Stimulated activated effector memory CD8-positive, alpha-beta T cell treated with anti-CD3 and anti-CD28 coated beads, Interleukin-12 subunit alpha, Interleukin-12 subunit beta, amount 100 ng/mL, for 72 hours (primary cell): ENCODE data around the gene RWDD2A.
"Not testable (repeated sequence)": the region's sequence is repeated elsewhere in the genome, so short reads cannot be mapped to it uniquely, and the experiment has no call there.

Experiments used
- ATAC-seq: fragments of 150-1000 bp; cut with Tn5 transposase; 2 replicates; pipeline ENCODE4 v1.10.0; 2021
- DNase-seq, 2 donors: peaks; one replicate each; pipeline ENCODE4 v3.0.0; 2021 to 2022; ENCODE audit warnings: low spot score in 2 of 2
- H3K27ac Mint-ChIP-seq: one replicate; pipeline ENCODE4 v1.8.0; 2022; ENCODE audit warnings: mild to moderate bottlenecking, mixed read lengths
- H3K36me3 Mint-ChIP-seq: one replicate; pipeline ENCODE4 v1.8.0; 2022; ENCODE audit warnings: mild to moderate bottlenecking, mixed read lengths
- H3K4me1 Mint-ChIP-seq: one replicate; pipeline ENCODE4 v1.8.0; 2022; ENCODE audit warnings: mixed read lengths
- H3K4me3 Mint-ChIP-seq: one replicate; pipeline ENCODE4 v1.8.0; 2022; ENCODE audit warnings: mild to moderate bottlenecking, mixed read lengths
- H3K9me3 Mint-ChIP-seq: one replicate; pipeline ENCODE4 v1.8.0; 2022; ENCODE audit warnings: mixed read lengths

The RWDD2A gene

DNA sequence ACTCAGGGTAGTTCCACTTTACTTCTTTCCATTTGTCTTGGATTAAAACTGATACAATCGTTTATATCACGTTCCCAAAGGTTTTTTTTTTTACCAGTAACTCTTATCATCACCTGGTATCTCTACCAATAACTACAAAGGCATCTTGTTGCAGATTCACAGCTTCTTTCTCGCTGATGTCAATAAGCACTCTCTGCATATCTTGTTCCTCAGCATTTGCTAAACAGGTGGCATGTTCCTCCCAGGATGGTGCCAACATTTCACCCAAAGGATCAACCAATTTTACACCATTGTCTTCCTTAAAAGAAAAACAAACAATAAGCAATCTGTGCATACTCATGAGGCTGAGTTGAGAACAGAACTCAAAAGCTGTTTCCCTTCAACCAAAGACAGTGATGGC, 4.7 kb upstream of the RWDD2A start:
- H3K27ac Mint-ChIP-seq, result no peak overlapping the region
- no peak for ATAC-seq
- H3K9me3 Mint-ChIP-seq, result no peaks in the 10 kb centered on the region
- no peak for DNase-seq
- no peak overlapping the region for H3K4me3 Mint-ChIP-seq
- peaks cover 12% of the 10 kb centered on the region for H3K4me1 Mint-ChIP-seq
- H3K36me3 Mint-ChIP-seq, result peaks cover 85% of the 10 kb centered on the region

DNA sequence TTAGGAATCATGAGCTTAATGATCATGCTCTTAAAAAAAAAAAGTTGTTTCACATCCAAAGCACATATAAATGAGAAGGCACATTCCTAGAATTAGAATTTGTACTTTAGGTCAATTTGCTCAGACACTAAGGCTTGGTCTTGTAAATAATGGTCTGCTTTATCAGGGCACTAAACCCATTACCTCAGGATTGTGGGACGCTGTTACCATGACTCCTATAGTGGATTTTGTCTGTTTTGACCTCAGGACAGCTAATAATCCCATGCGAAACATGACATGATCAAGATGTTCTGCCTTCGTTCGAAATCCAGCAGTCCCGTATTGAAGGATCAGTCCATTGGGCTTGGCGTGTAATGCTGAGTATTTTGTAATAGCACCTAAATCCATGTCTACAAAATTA, 2.5 kb upstream of the RWDD2A start:
- no peaks in the 10 kb centered on the region for H3K9me3 Mint-ChIP-seq

DNA sequence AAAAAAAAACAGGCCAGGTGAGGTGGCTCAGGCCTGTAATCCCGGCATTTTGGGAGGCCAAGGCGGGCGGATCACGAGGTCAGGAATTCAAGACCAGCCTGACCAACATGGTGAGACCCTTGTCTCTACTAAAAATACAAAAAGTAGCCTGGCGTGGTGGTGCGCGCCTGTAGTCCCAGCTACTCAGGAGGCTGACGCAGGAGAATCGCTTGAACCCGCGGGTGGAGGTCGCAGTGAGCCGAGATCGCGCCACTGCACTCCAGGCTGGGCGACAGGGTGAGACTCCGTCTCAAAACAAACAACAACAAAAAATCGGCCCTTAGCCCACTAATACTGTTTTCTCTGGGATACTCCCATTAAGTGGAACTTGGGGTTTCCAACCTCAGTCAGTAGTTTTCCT, 1.2 kb upstream of the RWDD2A start:
- H3K4me1 Mint-ChIP-seq, result peaks cover 21% of the 10 kb centered on the region
- not testable (repeated sequence) for ATAC-seq, H3K9me3 Mint-ChIP-seq, DNase-seq
- peak overlapping the region; percentile 96 for H3K4me3 Mint-ChIP-seq
- peak overlapping the region; percentile 97 for H3K27ac Mint-ChIP-seq
- H3K36me3 Mint-ChIP-seq, result peaks cover 51% of the 10 kb centered on the region

More for the DNA sequence above, 2.5 kb upstream of the RWDD2A start:
- ATAC-seq (no peak), DNase-seq (no peak)
- Mint-ChIP-seq H3K4me3 (no peak overlapping the region), H3K36me3 (peaks cover 64% of the 10 kb centered on the region), H3K4me1 (peaks cover 22% of the 10 kb centered on the region), H3K27ac (no peak overlapping the region)

DNA sequence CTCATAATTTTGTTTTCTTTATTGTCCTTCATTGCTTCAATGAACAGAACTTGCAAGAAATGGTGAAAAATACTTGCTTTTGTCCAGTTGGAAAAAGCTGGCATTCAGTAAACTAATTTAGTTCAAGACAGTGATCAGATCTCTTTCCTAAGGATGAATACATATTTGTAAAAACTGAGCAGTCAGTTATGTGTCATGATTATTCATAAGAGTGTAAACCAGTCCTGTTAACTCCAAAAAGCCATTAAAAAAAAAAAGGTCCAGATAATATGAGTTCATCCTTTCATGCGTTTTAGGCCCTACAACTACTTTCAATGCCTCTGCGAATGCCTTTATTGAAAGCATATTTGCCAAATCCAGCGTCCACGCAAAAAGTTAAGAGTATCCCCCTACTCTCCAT, 701 bp upstream of the RWDD2A start:
- DNase-seq (no peak), ATAC-seq (peak; percentile 58)
- Mint-ChIP-seq H3K36me3 (peaks cover 46% of the 10 kb centered on the region), H3K9me3 (no peaks in the 10 kb centered on the region), H3K4me3 (peak overlapping the region; percentile 96), H3K4me1 (peaks cover 21% of the 10 kb centered on the region), H3K27ac (peak overlapping the region; percentile 97)

DNA sequence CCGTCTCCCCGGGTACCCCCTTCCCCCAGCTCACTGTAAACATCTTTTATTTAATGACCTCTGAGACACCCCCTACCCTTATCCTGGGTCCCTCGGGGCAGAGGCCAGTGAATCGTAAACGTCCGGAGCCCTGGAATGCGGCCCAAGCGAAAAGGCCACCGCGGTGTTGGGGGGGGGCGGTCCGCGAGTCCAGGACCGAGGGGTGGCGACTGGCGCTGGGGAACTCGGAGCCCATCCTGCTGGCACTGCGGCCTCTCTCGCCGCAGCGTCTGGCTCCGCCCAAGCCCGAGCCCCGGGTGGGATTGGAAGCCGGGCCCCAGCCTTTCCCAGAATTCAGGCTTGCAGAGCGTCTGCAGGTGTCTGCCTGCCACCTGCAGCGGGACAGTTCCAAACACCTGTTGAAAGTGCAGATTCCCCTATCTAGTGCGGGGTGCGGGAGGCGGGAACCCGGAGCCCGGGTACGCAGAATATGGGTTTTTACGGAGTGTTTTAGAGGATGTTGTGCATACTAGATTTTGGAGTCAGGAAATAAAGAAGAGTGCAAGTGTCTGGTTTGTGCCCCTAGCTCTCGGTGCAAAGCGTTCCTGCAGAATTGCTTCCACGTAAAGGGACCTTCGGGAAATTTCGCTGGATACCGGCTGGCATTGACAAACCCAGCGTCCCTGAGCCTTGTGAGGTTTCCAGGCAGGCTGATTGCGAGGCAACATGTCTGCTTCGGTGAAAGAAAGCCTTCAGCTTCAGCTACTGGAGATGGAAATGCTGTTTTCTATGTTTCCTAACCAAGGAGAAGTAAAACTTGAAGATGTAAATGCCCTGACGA, 800 bp downstream of the RWDD2A start:
- peaks cover 31% of the 10 kb centered on the region for H3K36me3 Mint-ChIP-seq
- H3K27ac Mint-ChIP-seq, result no peak overlapping the region
- H3K9me3 Mint-ChIP-seq, result no peaks in the 10 kb centered on the region
- H3K4me3 Mint-ChIP-seq, result peak overlapping the region; percentile 96
- H3K4me1 Mint-ChIP-seq, result peaks cover 21% of the 10 kb centered on the region
- DNase-seq (peak; percentile 8 to 58), ATAC-seq (peak; percentile 17)

DNA sequence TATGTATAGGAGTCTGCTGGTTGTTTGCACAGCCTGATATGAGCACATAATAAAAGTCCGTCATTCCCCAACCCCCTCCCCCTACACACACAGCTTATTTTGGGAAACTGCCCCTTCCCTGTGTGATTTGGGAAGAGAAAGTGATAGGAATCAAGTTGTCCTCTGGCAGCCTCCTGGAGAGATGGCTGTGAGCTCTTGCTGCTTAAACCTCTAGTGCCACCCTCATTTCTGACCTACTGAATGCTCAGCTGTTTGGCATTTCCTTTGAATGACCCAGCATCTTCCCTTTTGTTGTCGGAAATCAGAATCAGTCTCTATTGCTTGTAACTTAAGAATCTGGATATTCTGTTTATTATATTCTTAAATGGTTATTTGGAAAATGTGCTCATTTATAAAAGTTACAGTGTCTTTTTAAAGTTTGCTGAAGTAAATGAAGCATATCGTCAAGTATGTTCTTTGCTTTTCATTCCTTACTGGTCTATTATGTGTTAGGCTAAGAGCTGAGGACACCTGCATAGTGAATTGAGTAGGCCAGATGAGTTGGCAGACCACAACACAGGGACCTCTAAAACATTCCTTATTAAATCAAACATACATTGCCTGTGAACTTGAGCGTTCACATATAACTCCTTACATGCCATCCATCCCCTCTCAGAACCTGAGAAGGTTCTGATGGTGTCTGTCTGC, 5.5 kb downstream of the RWDD2A start:
- no peak for ATAC-seq
- no peak overlapping the region for H3K27ac Mint-ChIP-seq
- no peaks in the 10 kb centered on the region for H3K9me3 Mint-ChIP-seq
- H3K4me1 Mint-ChIP-seq, result peaks cover 20% of the 10 kb centered on the region
- DNase-seq, result no peak
- H3K36me3 Mint-ChIP-seq, result no peaks in the 10 kb centered on the region
- H3K4me3 Mint-ChIP-seq, result no peak overlapping the region

DNA sequence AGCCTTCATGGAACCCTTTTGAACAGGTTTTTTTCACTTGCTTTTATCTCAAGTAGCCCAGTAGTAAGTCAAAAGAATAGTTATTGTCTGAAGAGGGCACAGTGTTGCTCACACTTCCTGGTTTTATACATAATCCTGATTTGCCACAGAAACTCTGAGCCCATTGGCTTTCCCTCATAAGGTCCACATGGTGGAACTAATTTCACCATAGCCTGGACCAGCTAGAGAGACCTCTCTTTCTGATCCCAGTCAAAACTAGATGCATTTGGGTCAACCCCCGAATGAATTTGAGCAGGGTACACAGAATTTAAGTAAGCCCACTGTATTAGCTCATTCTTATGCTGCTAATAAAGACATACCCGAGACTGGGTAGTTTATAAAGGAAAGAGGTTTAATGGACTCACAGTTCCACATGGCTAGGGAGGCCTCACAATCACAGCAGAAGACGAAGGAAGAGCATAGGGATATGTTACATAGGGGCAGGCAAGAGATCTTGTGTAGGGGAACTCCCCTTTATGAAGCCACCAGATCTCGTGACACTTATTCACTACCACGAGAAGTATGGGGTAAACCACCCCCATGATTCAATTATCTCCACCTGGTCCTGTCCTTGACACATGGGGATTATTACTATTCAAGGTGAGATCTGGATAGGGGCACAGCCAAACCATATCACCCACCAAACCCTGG, 6.2 kb downstream of the RWDD2A start:
- Mint-ChIP-seq H3K27ac (peak overlapping the region; percentile 68), H3K4me3 (no peak overlapping the region), H3K36me3 (no peaks in the 10 kb centered on the region), H3K4me1 (peaks cover 14% of the 10 kb centered on the region), H3K9me3 (no peaks in the 10 kb centered on the region)
- no peak for DNase-seq
- ATAC-seq, result peak; percentile 79

DNA sequence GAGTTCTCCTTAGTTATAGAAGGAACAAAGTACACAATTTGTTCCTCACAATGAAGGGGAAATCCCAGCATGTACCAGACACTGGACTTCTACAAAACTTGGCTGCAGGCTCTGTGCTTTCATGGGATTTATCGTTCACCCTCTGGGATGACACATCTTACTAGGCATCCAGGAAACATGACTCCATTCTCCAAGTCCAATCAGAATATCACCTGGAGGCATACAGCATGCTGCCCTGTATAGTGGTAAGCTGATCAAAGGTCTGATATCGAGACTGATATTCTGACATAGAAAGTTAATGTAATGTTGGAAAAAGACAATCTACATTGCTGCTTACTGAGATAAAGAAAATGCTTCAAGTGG, 6.7 kb downstream of the RWDD2A start:
- Mint-ChIP-seq H3K36me3 (no peaks in the 10 kb centered on the region), H3K9me3 (no peaks in the 10 kb centered on the region), H3K27ac (no peak overlapping the region), H3K4me1 (peaks cover 11% of the 10 kb centered on the region), H3K4me3 (no peak overlapping the region)
- peak; percentile 24 for ATAC-seq
- no peak for DNase-seq

DNA sequence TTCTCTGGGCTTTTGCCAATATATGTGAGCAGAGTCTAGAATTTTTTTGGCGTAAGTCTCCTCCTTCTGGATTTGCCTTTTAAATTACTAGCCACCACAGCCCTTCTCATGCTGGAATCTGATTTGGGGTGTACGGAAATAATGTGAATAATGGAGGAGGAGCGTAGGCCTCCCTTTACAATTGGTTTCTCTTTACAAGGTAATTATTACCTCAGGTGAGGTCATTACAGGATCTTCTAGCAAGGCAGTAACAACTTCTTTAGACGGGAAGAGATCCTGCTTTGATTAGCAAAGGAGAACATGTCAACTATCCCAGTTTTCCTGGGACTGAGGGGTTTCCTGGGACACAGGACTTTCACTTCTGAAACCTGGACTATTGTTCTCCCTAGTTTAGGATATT, 8.9 kb downstream of the RWDD2A start:
- no peak for DNase-seq
- no peak overlapping the region for H3K4me3 Mint-ChIP-seq
- H3K9me3 Mint-ChIP-seq, result no peaks in the 10 kb centered on the region
- H3K36me3 Mint-ChIP-seq, result no peaks in the 10 kb centered on the region
- no peak for ATAC-seq
- H3K4me1 Mint-ChIP-seq, result peaks cover 6% of the 10 kb centered on the region
- no peak overlapping the region for H3K27ac Mint-ChIP-seq

DNA sequence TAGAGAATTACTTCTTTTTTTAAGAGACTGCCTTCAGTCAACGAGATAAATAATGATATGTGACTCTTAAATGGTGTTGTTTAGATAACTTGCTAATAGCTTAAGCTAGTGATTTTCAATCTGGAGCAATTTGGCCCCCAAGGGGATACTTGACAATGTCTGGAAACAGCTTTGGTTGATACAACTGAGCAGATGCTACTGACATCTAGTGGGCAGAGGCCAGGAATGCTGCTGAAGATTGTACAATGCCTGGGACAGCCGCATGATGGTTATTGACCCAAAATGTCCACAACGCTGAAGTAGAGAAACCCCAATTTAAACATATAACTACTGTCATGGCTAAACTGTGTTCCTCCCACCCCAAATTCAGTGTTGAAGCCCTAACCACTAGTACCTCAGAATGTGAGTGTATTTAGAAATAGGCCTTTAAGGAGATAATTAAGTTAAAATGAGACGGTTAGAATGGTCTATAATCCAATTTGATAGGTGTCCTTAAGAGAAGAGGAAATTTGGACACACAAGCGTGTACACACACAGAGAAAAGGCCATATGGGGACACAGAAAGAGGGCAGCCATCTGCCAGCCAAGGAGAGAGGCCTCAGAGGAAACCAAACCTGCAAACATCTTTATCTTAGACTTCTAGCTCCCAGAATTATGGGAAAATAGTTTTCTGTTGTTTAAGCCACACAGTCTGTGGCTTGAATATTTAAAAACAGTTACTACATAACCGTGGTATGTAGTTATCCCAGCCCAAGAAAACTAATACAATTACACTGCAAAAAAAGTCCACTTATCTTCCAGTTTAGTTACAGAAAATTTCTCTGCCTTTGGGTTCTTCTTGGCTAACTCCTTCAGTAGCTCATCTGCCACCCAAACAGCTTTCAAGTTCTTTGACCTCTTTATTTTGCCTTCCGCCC, 22.2 kb downstream of the RWDD2A start:
- DNase-seq (peak; percentile 5 to 63), ATAC-seq (peak; percentile 92)
- Mint-ChIP-seq H3K4me1 (no peaks in the 10 kb centered on the region), H3K4me3 (no peak overlapping the region), H3K36me3 (no peaks in the 10 kb centered on the region), H3K9me3 (no peaks in the 10 kb centered on the region), H3K27ac (no peak overlapping the region)

DNA sequence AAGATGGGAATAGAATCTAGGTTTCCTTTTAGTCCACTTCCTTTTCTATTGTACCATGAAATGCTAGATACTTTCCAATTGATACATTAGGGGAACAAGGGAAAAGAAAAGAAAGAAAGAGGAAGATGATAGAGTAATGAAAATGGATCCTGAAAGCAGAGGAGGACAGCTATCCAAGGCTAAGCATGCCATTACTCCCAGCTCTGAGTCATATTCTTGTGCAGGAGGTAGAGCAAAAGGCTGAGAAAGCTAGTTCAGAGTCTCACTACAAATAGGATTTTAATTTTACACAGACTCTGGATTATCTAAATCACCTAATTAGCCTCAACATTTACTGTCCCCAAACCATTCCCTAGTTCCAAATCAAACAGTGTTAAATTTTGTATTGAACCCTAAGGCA, 23.6 kb downstream of the RWDD2A start:
- no peaks in the 10 kb centered on the region for H3K36me3 Mint-ChIP-seq
- H3K27ac Mint-ChIP-seq, result no peak overlapping the region
- no peaks in the 10 kb centered on the region for H3K9me3 Mint-ChIP-seq
- ATAC-seq (no peak), DNase-seq (no peak)
- H3K4me3 Mint-ChIP-seq, result no peak overlapping the region
- no peaks in the 10 kb centered on the region for H3K4me1 Mint-ChIP-seq

DNA sequence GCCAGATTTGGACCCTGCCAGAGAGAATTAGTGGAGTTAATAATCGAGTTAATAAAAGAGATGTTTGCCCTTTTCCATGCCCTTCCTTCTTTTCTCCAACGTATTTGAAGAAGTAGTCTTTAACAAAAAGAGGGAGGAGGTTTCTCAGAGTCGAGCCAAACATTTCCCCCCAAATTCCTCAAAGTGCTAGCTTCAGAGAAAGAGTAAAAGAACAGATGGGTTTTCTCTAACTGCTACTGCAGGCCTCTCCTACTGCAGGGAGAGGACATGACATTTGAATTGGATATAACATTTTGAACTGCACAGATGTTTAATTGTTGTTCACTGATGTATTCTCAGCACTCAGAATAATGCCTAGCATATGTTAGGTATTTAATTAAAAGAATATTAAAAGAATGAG, 25.5 kb downstream of the RWDD2A start:
- no peak overlapping the region for H3K27ac Mint-ChIP-seq
- H3K4me3 Mint-ChIP-seq, result no peak overlapping the region
- ATAC-seq, result no peak
- no peaks in the 10 kb centered on the region for H3K9me3 Mint-ChIP-seq
- no peaks in the 10 kb centered on the region for H3K4me1 Mint-ChIP-seq
- no peaks in the 10 kb centered on the region for H3K36me3 Mint-ChIP-seq
- no peak for DNase-seq

DNA sequence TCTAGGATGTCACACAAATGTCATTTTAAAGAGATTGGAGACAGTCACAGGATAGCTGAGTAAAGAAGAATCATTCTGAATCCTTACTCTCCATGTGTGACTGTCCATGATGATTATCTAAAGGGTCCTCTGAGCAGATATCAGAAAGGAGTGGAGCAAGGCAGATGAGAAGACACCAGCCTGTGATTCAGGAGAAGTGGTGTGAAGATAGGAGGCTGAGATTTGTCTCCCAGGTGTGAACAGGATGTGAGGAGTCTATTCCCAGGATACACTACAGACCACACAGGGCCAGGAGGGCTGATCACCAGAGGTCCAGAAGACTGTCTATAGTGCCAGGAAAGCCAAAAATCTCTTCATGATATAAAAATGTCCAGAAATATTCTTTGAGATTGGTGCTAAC, 27.0 kb downstream of the RWDD2A start:
- Mint-ChIP-seq H3K36me3 (no peaks in the 10 kb centered on the region), H3K9me3 (no peaks in the 10 kb centered on the region), H3K27ac (peak overlapping the region; percentile 33), H3K4me1 (no peaks in the 10 kb centered on the region), H3K4me3 (no peak overlapping the region)
- ATAC-seq, result no peak
- DNase-seq, result no peak

DNA sequence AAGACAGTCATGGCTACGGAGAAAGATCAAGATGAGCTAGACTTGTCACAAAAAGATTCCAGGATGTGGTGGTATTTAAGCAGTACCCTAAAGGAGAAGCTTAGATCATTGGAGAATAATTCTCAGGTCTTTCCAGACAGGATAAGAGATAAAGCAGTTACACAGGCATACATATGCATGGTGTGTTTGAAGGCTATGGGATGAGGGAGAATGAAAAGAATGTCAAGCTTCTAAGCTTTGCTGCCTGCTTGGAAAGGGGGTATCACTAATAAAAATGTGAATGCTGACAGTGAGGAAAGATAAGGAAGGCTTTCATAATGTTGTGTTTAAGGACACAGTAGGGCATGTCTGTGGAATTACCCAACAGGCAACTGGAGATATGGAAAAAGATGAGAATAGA, 28.1 kb downstream of the RWDD2A start:
- Mint-ChIP-seq H3K4me3 (no peak overlapping the region), H3K4me1 (no peaks in the 10 kb centered on the region), H3K36me3 (no peaks in the 10 kb centered on the region), H3K9me3 (no peaks in the 10 kb centered on the region), H3K27ac (no peak overlapping the region)
- no peak for ATAC-seq
- DNase-seq, result no peak

DNA sequence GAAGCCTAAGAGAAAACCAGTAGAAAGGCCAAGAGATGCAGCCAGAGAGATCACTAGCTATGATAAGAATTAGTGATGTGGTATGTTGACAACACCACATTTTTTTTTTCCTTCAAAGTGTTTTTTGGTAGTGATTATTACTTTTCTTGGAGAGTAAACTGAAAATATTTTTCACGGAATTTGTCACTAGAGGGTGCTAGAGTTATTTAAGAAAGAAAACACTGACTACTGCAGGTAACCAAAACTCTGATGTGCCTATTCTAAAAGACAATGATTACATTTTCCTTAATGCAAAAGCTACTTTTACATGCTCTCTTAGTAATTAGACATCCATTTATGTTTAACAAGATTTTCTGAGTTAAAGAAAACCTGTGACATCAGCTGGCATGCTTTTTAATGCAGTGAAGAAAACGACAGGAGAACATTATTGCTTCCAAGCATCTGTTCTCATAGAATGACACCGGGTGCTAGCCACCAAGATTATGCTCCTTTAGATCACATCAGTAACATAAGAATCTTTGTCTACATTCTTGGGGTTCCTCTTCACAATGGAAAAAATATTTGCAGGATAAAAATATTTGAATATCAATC, 28.8 kb downstream of the RWDD2A start:
- Mint-ChIP-seq H3K4me3 (no peak overlapping the region), H3K9me3 (no peaks in the 10 kb centered on the region), H3K36me3 (no peaks in the 10 kb centered on the region), H3K4me1 (no peaks in the 10 kb centered on the region), H3K27ac (no peak overlapping the region)
- ATAC-seq, result no peak
- DNase-seq, result no peak
